CD4-positive, alpha-beta T cell treated with Interleukin-15 for 1 hour (primary cell): ENCODE measurements around the gene WSCD2.
A peak's percentile ranks its signal among the peaks of the same experiment; 100 is the strongest.

Experiments
- DNase-seq: peaks from one replicate; pipeline ENCODE4 v3.0.0-alpha.2; 2020

WSCD2 gene

GRCh38 chr12:108239378-108239777 lies 110.3 kb downstream of the WSCD2 start:
- DNase-seq, result no peak

- no peak for DNase-seq
These were observed 111.1 kb downstream of the WSCD2 start for GRCh38 chr12:108240027-108240785.

GRCh38 chr12:108240928-108241327 lies 111.8 kb downstream of the WSCD2 start:
- no peak for DNase-seq

GRCh38 chr12:108241986-108242703 lies 113.1 kb downstream of the WSCD2 start:
- no peak for DNase-seq

GRCh38 chr12:108247130-108247529 lies 118.0 kb downstream of the WSCD2 start:
- DNase-seq, result no peak

- DNase-seq, result no peak
These were observed 118.9 kb downstream of the WSCD2 start for GRCh38 chr12:108248011-108248410.

- no peak for DNase-seq
These were observed 123.4 kb downstream of the WSCD2 start for GRCh38 chr12:108252523-108252922.

- DNase-seq, result no peak
These were observed 124.5 kb downstream of the WSCD2 start for GRCh38 chr12:108253540-108253939.

- no peak for DNase-seq
These were observed 124.9 kb downstream of the WSCD2 start for GRCh38 chr12:108254030-108254429.

GRCh38 chr12:108254517-108255251 lies 125.6 kb downstream of the WSCD2 start:
- no peak for DNase-seq

GRCh38 chr12:108255252-108255602 lies 126.1 kb downstream of the WSCD2 start:
- DNase-seq, result no peak

- DNase-seq, result no peak
These were observed 127.9 kb downstream of the WSCD2 start for GRCh38 chr12:108257004-108257403.

GRCh38 chr12:108257610-108258106 lies 128.6 kb downstream of the WSCD2 start:
- DNase-seq, result no peak

GRCh38 chr12:108260039-108260438 lies 131.0 kb downstream of the WSCD2 start:
- DNase-seq, result no peak

GRCh38 chr12:108260969-108261368 lies 131.9 kb downstream of the WSCD2 start:
- DNase-seq, result no peak

- no peak for DNase-seq
These were observed 136.4 kb downstream of the WSCD2 start for GRCh38 chr12:108265505-108265904.

- no peak for DNase-seq
These were observed 137.0 kb downstream of the WSCD2 start for GRCh38 chr12:108266131-108266530.

- no peak for DNase-seq
These were observed 138.4 kb downstream of the WSCD2 start for GRCh38 chr12:108267450-108267849.

GRCh38 chr12:108268397-108268796 lies 139.3 kb downstream of the WSCD2 start:
- peak; percentile 38 for DNase-seq

GRCh38 chr12:108269224-108269623 lies 140.1 kb downstream of the WSCD2 start:
- DNase-seq, result no peak

GRCh38 chr12:108270035-108270848 lies 141.2 kb downstream of the WSCD2 start:
- DNase-seq, result no peak

- no peak for DNase-seq
These were observed 141.7 kb downstream of the WSCD2 start for GRCh38 chr12:108270849-108271143.
